Stomach (tissue), 4 donors: Measurements from ENCODE around the gene MYRIP.

Source experiments
- EP300 ChIP-seq: sonication (generic); formaldehyde crosslinking; IDR thresholded peaks from one replicate; pipeline ENCODE4 v1.6.1; 2017; ENCODE audit warnings: antibody characterized with exemption
- POLR2A ChIP-seq, 4 donors: fragments of 450-650 bp; IDR thresholded peaks; one replicate each; pipeline ENCODE4 v1.6.1; 2016; ENCODE audit warnings: antibody characterized with exemption in 4 of 4, control low read depth in 2 of 4, mild to moderate bottlenecking in 1 of 4, moderate library complexity in 1 of 4
- POLR2AphosphoS5 ChIP-seq, 3 donors: sonication (generic); formaldehyde crosslinking; IDR thresholded peaks; one replicate each; pipeline ENCODE4 v1.6.1; 2016; ENCODE audit warnings: antibody characterized with exemption in 3 of 3
- TF ChIP-seq, protein P1 (sequence below), 7 experiments: fragments of 450-650 bp in 4 of 7; fragments of 200-600 bp in 3 of 7; sonication (generic) in 3 of 7; IDR thresholded peaks; one replicate each; pipeline ENCODE4 v1.5.1; 2016 to 2019; ENCODE audit warnings: antibody characterized with exemption in 7 of 7, control low read depth in 2 of 7, mild to moderate bottlenecking in 1 of 7

DNA sequence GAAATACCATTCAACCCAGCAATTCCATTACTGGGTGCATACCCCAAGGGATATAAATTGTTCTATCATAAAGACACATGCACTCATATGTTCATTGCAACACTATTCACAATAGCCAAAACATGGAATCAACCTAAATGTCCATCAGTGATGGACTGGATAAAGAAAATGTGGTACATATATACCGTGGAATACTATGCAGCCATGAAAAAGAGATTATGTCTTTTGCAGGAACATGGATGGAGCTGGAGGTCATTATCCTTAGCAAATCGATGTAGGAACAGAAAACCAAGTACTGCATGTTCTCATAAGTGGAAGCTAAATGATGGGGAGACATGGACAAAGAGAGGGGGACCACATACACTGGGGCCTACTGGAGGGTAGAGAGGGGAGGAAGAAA is 5.5 kb upstream of the MYRIP start:
- no peak for TF ChIP-seq POLR2A (IDR thresholded peaks at IDR 0.05)
- TF ChIP-seq, protein P1, sequence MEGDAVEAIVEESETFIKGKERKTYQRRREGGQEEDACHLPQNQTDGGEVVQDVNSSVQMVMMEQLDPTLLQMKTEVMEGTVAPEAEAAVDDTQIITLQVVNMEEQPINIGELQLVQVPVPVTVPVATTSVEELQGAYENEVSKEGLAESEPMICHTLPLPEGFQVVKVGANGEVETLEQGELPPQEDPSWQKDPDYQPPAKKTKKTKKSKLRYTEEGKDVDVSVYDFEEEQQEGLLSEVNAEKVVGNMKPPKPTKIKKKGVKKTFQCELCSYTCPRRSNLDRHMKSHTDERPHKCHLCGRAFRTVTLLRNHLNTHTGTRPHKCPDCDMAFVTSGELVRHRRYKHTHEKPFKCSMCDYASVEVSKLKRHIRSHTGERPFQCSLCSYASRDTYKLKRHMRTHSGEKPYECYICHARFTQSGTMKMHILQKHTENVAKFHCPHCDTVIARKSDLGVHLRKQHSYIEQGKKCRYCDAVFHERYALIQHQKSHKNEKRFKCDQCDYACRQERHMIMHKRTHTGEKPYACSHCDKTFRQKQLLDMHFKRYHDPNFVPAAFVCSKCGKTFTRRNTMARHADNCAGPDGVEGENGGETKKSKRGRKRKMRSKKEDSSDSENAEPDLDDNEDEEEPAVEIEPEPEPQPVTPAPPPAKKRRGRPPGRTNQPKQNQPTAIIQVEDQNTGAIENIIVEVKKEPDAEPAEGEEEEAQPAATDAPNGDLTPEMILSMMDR (IDR thresholded peaks at IDR 0.05) = no peak
- no peak for TF ChIP-seq POLR2AphosphoS5 (IDR thresholded peaks at IDR 0.05)
- TF ChIP-seq EP300 = no peak
